Left kidney (tissue), 2 donors: ENCODE data around the gene URI1. TPM values are rescaled to one million over a fixed set of nuclear protein-coding genes. Genes with fewer than 3 reads are reported as not detected.
"Not testable (repeated sequence)": the region's sequence is repeated elsewhere in the genome, so short reads cannot be mapped to it uniquely, and the experiment has no call there.

Experiments used
- DNase-seq: peaks from one replicate; pipeline ENCODE4 v3.0.0-alpha.2; 2013
- polyA plus RNA-seq: library from polyadenylated mRNA; unstranded; fragments of 120-200 nt; gene quantifications from one replicate; pipeline ENCODE4 v1.2.1, GENCODE V29; 2013; ENCODE audit not compliant: insufficient read length

Gene URI1
- polyA plus RNA-seq, 1 donor: 115 TPM

GRCh38 chr19:29939628-29940027 is 2.4 kb upstream of the URI1 start:
- no peak for DNase-seq

- no peak for DNase-seq
Observed at GRCh38 chr19:29940971-29941585, 961 bp upstream of the URI1 start.

GRCh38 chr19:29942404-29943261 is 594 bp downstream of the URI1 start:
- peak; percentile 29 for DNase-seq

GRCh38 chr19:29943615-29944014 is 1.6 kb downstream of the URI1 start:
- no peak for DNase-seq

GRCh38 chr19:29944390-29945012 is 2.5 kb downstream of the URI1 start:
- DNase-seq: no peak

GRCh38 chr19:29945017-29945416 is 3.0 kb downstream of the URI1 start:
- DNase-seq: no peak

GRCh38 chr19:29945433-29945832 is 3.4 kb downstream of the URI1 start:
- no peak for DNase-seq

GRCh38 chr19:29946645-29947044 is 4.6 kb downstream of the URI1 start:
- no peak for DNase-seq

GRCh38 chr19:29947871-29948270 is 5.8 kb downstream of the URI1 start:
- DNase-seq: no peak

- not testable (repeated sequence) for DNase-seq
Observed at GRCh38 chr19:29948759-29949470, 6.9 kb downstream of the URI1 start.

GRCh38 chr19:29952177-29952576 is 10.1 kb downstream of the URI1 start:
- DNase-seq: no peak

GRCh38 chr19:29952646-29953045 is 10.6 kb downstream of the URI1 start:
- DNase-seq: no peak

- no peak for DNase-seq
Observed at GRCh38 chr19:29953352-29954247, 11.6 kb downstream of the URI1 start.

GRCh38 chr19:29956855-29957254 is 14.8 kb downstream of the URI1 start:
- no peak for DNase-seq

GRCh38 chr19:29961311-29961710 is 19.3 kb downstream of the URI1 start:
- no peak for DNase-seq

GRCh38 chr19:29962793-29963192 is 20.8 kb downstream of the URI1 start:
- DNase-seq: no peak

- DNase-seq: no peak
Observed at GRCh38 chr19:29963576-29963975, 21.5 kb downstream of the URI1 start.

GRCh38 chr19:29964171-29964570 is 22.1 kb downstream of the URI1 start:
- DNase-seq: no peak

- no peak for DNase-seq
Observed at GRCh38 chr19:29965492-29965891, 23.5 kb downstream of the URI1 start.

- not testable (repeated sequence) for DNase-seq
Observed at GRCh38 chr19:29966142-29966541, 24.1 kb downstream of the URI1 start.

GRCh38 chr19:29966588-29967249 is 24.7 kb downstream of the URI1 start:
- DNase-seq: no peak
